C4-2B (cell line): ENCODE results near the gene KDM7A.

ENCODE experiments used
- H3K27ac ChIP-seq: fragments of 450-650 bp; 2 replicates; pipeline ENCODE4 v1.5.1; 2017
- ZFX ChIP-seq: fragments of 450-650 bp; IDR thresholded peaks from 2 replicates; pipeline ENCODE4 v1.6.1; 2017
- TF ChIP-seq, protein P1 (sequence below): fragments of 450-650 bp; conservative IDR thresholded peaks from 2 replicates; pipeline ENCODE4 v1.5.1; 2017; ENCODE audit warnings: mild to moderate bottlenecking

The KDM7A gene

DNA sequence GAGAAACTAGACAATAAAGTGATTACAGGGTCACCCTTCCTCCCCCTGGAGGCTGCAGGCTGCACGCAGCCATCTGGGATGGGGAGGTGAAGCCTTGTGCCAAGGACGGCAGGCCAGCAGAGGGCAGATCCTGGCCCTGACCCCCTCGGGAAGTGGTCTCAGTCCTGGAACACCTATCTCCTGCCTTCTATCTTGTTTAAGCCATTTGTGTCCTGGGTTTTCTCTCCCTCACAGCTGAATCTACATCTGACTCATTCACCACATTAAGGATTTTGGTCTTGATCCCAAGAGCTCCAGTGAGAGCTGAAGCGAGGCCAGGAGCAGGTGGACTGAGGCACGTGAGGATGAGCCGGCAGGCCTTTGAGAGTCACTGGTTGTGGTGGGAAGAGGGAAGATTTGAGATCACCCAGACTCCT, 97.7 kb downstream of the KDM7A start:
- TF ChIP-seq, protein P1, sequence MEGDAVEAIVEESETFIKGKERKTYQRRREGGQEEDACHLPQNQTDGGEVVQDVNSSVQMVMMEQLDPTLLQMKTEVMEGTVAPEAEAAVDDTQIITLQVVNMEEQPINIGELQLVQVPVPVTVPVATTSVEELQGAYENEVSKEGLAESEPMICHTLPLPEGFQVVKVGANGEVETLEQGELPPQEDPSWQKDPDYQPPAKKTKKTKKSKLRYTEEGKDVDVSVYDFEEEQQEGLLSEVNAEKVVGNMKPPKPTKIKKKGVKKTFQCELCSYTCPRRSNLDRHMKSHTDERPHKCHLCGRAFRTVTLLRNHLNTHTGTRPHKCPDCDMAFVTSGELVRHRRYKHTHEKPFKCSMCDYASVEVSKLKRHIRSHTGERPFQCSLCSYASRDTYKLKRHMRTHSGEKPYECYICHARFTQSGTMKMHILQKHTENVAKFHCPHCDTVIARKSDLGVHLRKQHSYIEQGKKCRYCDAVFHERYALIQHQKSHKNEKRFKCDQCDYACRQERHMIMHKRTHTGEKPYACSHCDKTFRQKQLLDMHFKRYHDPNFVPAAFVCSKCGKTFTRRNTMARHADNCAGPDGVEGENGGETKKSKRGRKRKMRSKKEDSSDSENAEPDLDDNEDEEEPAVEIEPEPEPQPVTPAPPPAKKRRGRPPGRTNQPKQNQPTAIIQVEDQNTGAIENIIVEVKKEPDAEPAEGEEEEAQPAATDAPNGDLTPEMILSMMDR: no peak; the same call in 1 of the 2 replicates
- no peak for TF ChIP-seq ZFX
- no peak overlapping the region for H3K27ac ChIP-seq

DNA sequence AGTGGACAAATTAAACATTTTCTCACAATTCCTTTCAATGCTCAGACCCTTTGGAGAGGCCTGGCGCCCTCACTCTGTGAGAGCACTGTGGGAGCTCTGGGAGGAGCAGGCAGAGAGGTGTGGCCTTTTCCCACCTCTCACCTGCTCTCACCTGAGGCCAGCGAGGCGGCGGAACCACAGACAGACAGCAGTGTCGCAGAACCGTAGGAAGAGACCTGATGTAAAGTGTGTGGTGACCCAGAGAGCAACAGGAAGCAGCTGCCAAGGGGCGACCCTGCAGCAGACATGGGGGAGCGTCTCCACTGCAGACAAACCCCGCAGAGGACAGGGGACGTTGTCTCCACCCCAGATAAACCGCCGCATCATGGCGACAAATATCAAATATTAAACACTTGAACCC, 98.4 kb downstream of the KDM7A start:
- TF ChIP-seq, protein P1: no peak
- no peak for TF ChIP-seq ZFX
- H3K27ac ChIP-seq: no peak overlapping the region

DNA sequence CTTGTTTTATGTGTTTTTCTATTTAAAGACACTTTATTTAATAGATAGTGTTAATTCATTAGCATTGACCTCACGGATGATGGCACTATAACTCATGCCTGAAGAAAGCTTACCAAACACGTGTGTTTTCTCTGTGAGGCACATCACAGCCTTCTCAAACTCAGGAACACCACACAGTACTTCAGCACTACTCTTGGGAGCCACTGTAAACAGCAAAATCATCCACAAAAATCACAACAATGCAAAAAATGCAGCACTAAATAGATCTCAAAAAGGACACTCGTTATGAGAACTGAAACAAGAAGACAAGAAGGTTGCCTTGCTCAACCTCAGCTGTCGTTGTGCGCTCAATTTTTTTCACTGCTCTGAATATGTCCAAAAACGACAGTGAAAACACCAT, 102.0 kb downstream of the KDM7A start:
- H3K27ac ChIP-seq: no peak overlapping the region
- TF ChIP-seq ZFX: no peak
- TF ChIP-seq, protein P1: no peak

DNA sequence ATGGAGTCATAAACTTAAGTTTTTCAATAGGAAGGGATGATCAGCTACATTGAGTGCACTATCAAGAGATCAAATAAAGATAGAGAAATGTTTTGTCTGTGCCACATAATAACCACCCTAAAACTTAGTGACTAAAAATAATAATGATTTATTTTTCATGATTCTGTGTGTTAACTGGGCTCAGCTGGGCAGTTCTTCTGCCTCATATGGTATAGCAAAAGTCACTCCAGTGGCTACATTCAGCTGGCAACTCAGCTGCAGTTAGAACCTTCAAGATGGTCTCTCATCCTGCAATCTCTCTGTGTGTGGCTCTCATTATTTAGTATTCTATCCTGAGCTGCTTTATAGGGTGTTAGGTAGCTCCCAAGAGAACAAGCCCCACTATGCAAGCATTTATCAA, 106.2 kb downstream of the KDM7A start:
- H3K27ac ChIP-seq: no peak overlapping the region
- TF ChIP-seq, protein P1: no peak
- TF ChIP-seq ZFX: no peak

DNA sequence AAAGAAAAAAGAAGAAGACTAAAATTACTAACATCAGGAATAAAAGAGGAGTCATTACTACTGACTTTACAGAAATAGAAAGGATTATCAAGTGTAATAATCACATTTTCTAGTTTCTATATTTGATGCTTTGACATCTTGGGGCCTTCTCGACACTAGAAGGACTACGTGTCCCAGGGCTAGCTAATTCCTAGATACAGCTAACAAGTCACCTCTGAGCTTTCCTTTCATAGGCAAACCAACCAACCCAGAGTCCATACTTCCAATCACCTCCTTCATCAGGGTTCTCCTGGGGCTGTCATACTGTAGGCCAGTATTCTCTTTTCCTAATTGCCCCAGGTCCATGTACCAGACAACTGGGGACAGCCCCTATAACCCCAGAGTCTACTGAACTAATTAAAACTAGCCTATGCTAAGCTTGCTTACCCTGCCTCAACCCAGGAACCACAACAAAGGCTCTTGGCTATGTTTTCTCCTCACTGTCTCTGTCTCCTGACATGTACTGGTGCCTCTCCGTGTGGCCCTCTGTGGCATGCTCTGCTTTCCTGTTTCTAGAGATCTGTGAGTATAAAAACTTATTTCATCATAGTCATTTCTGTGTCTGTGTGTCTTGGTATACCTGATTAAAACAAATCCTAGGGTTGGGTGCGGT, 107.4 kb downstream of the KDM7A start:
- no peak overlapping the region for H3K27ac ChIP-seq
- TF ChIP-seq ZFX: no peak
- TF ChIP-seq, protein P1: no peak

DNA sequence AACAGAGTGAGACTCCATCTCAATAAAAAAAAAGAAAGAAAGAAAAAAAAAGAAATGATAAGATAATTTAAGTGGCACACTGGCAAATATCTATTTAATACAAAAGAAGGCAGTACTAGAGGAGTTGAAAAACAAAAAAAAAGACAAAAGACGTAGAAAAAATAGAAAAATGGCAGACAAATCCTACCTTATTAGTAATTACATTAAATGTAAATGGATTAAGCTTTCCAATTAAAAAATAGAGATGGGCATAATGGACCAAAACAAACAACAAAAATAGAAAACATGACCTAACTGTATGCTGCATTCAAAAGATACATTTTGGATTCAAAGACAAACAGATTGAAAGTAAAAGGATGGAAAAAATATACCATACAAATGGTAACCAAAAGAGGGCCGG, 108.8 kb downstream of the KDM7A start:
- TF ChIP-seq, protein P1: no peak
- no peak for TF ChIP-seq ZFX
- H3K27ac ChIP-seq: no peak overlapping the region

DNA sequence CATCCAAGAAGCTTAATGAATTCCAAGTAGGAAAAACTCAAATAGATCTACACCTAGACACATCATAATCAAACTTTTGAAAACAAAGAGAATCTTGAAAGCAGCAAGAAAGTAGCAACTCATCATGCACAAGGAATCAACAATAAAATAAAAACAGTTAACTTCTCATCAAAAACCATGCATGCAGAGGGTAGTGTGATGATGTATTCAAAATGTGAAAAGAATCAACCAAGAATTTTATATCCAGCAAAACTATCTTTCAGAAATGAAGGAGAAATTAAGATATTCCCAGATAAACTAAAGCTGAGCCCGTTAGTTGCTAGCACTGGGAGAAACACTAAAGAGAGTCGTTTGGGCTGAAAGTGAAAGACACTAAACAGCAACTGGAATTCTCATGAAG, 109.7 kb downstream of the KDM7A start:
- TF ChIP-seq ZFX: no peak
- TF ChIP-seq, protein P1: no peak
- H3K27ac ChIP-seq: no peak overlapping the region
